ENCODE data around the gene GOSR1.

GRCh38 chr17:30530346-30531025 is 53.3 kb downstream of the GOSR1 start:
- TF ChIP-seq POLR2A (IDR thresholded peaks at IDR 0.05), result no peak
- TF ChIP-seq, protein P1, sequence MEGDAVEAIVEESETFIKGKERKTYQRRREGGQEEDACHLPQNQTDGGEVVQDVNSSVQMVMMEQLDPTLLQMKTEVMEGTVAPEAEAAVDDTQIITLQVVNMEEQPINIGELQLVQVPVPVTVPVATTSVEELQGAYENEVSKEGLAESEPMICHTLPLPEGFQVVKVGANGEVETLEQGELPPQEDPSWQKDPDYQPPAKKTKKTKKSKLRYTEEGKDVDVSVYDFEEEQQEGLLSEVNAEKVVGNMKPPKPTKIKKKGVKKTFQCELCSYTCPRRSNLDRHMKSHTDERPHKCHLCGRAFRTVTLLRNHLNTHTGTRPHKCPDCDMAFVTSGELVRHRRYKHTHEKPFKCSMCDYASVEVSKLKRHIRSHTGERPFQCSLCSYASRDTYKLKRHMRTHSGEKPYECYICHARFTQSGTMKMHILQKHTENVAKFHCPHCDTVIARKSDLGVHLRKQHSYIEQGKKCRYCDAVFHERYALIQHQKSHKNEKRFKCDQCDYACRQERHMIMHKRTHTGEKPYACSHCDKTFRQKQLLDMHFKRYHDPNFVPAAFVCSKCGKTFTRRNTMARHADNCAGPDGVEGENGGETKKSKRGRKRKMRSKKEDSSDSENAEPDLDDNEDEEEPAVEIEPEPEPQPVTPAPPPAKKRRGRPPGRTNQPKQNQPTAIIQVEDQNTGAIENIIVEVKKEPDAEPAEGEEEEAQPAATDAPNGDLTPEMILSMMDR (IDR thresholded peaks at IDR 0.05), result no peak
